Measurements from ENCODE around the gene BTN1A1.

Gene BTN1A1

GRCh38 chr6:26476896-26477295 is 23.2 kb upstream of the BTN1A1 start:
- no peak overlapping the region for H3K4me3 ChIP-seq (ENCODE audit: low read depth, low read length)
- TF ChIP-seq, protein P1, sequence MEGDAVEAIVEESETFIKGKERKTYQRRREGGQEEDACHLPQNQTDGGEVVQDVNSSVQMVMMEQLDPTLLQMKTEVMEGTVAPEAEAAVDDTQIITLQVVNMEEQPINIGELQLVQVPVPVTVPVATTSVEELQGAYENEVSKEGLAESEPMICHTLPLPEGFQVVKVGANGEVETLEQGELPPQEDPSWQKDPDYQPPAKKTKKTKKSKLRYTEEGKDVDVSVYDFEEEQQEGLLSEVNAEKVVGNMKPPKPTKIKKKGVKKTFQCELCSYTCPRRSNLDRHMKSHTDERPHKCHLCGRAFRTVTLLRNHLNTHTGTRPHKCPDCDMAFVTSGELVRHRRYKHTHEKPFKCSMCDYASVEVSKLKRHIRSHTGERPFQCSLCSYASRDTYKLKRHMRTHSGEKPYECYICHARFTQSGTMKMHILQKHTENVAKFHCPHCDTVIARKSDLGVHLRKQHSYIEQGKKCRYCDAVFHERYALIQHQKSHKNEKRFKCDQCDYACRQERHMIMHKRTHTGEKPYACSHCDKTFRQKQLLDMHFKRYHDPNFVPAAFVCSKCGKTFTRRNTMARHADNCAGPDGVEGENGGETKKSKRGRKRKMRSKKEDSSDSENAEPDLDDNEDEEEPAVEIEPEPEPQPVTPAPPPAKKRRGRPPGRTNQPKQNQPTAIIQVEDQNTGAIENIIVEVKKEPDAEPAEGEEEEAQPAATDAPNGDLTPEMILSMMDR (IDR thresholded peaks at IDR 0.05; ENCODE audit: borderline replicate concordance, insufficient read depth, low read depth, low read length): no peak

DNA sequence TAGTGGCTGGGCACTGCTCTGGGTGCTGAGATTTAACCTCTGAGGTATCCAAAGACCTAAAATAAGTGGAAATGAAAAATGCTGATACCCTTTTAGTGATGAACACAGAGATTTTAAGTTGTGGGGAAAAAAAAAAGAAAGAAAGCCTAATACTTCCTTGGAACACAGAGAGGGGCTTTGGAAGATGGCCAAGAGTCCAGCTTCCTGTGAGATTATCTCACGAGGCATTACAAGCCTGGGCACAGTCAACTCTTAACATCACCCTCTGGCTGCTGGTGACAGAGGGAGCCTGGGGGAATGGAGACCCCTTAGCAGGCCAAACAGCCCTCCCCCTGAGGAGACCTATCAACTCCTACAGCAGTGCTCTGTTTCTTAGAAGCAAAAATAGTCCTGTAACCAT is 22.7 kb upstream of the BTN1A1 start:
- H3K4me3 ChIP-seq (ENCODE audit: low read depth, low read length): no peak overlapping the region
- TF ChIP-seq, protein P1 (IDR thresholded peaks at IDR 0.05; ENCODE audit: borderline replicate concordance, insufficient read depth, low read depth, low read length): no peak

DNA sequence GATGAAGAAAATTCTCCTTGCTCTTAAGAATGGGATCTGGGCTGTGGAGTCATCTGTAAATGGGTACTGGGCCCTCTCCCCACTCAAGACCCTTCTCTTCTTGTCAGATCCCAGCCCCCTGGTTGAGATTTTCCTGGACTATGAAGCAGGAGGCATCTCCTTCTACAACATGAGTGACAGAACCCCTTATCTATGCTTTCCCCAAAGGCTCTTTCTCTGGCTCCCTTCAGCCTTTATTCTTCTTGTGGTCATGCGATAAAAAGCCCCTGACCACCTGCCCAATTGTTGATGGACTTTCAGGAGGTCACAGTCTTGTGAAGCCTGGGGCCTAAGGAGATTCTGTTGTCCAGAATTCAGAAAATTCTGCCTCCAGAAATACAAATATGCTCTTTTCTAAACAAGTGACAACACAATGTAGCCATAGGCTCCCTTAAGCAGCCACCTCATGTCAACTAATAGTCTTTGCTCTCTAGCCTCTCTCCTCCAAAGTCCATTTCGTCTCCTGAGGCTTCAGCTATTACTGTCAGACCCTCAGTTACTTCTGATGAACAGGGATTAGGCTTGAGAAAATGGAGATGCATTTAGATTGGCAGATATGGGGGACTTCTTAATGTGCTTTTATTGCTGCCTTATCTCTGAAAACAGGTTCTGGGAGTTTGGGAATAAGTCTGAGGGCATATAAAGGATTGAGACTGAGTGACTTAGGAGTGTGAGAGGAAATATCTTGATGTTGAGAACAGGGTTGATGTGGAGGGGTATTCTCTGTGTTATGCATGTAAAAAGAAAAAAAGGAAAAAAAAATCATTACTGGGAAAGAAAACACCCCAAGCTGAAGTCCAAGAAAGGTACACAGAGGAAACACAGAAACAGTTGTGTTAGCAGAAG is 21.8 kb upstream of the BTN1A1 start:
- TF ChIP-seq, protein P1 (IDR thresholded peaks at IDR 0.05; ENCODE audit: borderline replicate concordance, insufficient read depth, low read depth, low read length): no peak
- H3K4me3 ChIP-seq (ENCODE audit: low read depth, low read length): no peak overlapping the region

DNA sequence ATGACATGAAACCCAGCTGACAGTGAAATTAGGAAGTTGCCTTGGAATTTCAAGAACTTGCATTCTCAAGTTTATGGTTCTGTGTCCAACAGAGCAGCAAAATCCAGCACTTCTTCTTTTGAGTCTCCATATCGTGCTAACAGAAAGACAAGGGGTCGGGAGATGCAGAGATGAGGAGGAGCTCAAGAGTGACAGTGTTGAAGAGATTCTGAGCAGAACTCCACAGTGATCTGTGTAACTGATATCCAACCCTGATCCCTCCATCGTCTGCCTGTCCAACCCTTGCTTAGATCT is 21.2 kb upstream of the BTN1A1 start:
- TF ChIP-seq, protein P1 (IDR thresholded peaks at IDR 0.05; ENCODE audit: borderline replicate concordance, insufficient read depth, low read depth, low read length): no peak
- H3K4me3 ChIP-seq (ENCODE audit: low read depth, low read length): no peak overlapping the region

GRCh38 chr6:26482338-26482737 is 17.8 kb upstream of the BTN1A1 start:
- H3K4me3 ChIP-seq (ENCODE audit: low read depth, low read length): no peak overlapping the region
- TF ChIP-seq, protein P1 (IDR thresholded peaks at IDR 0.05; ENCODE audit: borderline replicate concordance, insufficient read depth, low read depth, low read length): no peak

DNA sequence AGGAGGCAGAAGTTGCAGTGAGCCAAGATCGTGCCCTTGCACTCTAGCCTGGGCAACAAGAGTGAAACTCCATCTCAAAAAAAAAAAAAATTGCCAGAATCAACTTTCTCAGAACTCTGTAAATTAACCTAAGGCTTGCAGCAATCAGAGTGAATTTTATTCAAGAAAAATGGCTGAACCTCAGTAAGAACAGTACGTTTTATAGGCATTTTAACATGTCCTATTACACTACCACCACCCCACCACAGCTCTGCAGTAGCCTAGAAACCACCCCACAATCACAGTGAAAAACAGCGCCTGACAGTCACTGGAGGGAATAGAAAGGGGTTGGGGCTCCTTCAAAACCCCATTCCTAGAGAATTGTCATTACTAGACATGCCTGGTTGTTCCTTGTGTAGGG is 16.4 kb upstream of the BTN1A1 start:
- H3K4me3 ChIP-seq (ENCODE audit: low read depth, low read length): no peak overlapping the region
- TF ChIP-seq, protein P1 (IDR thresholded peaks at IDR 0.05; ENCODE audit: borderline replicate concordance, insufficient read depth, low read depth, low read length): no peak

- no peak overlapping the region for H3K4me3 ChIP-seq (ENCODE audit: low read depth, low read length)
- TF ChIP-seq, protein P1 (IDR thresholded peaks at IDR 0.05; ENCODE audit: borderline replicate concordance, insufficient read depth, low read depth, low read length): no peak
These were observed 15.9 kb upstream of the BTN1A1 start for GRCh38 chr6:26484161-26484560.

Measured in GM12875 (cell line).